A549 (cell line): ENCODE measurements around the gene NINL. TPM values are rescaled to one million over a fixed set of nuclear protein-coding genes. Genes with fewer than 3 reads are reported as not detected.

Experiments
- ATAC-seq, 2 experiments: fragments of 200-7000 bp in 1 of 2; fragments of >200 bp in 1 of 2; cut with Nextera tagmentation in 1 of 2; cut with Tn5 transposase in 1 of 2; 3 replicates each; pipeline versions ENCODE4 v1.8.0 to v1.9.1; 2018 to 2020; ENCODE audit warnings: mild to moderate bottlenecking in 1 of 2, moderate library complexity in 1 of 2
- CTCF ChIA-PET: fragments of 300-600 bp; sonication (Branson Sonifier 250); formaldehyde crosslinking; extraction: SDS; loops from one replicate; lab custom pipeline; 2021; ENCODE audit warnings: antibody characterized with exemption, inconsistent platforms; lab: Yijun Ruan, JAX
- POLR2A ChIA-PET: fragments of 350-600 bp; formaldehyde crosslinking; extraction: SDS; loops from one replicate; lab custom pipeline; 2021; ENCODE audit warnings: antibody characterized with exemption, inconsistent platforms; lab: Yijun Ruan, JAX
- DNase-seq, 2 experiments: peaks; one replicate each; pipeline versions ENCODE4 v3.0.0 to v3.0.0-alpha.2; 2011 to 2016; ENCODE audit warnings: low read depth in 1 of 2, low spot score in 1 of 2
- FAIRE-seq: peaks from 2 replicates; lab custom pipeline; 2011; peaks lifted over from hg19 to GRCh38; lab: Jason Lieb, UNC
- H3K27ac ChIP-seq, 2 experiments: fragments of >200 bp; sonication (Bioruptor Twin); formaldehyde crosslinking; 3 replicates each; pipeline ENCODE4 v1.5.1; 2016 to 2017
- H3K4me1 ChIP-seq: fragments of >200 bp; sonication (Bioruptor Twin); formaldehyde crosslinking; 3 replicates; pipeline ENCODE4 v1.6.1; 2016
- H3K4me2 ChIP-seq: fragments of >200 bp; sonication (Bioruptor Twin); formaldehyde crosslinking; 3 replicates; pipeline ENCODE4 v1.6.1; 2016
- H3K4me3 ChIP-seq: fragments of >200 bp; sonication (Bioruptor Twin); formaldehyde crosslinking; 3 replicates; pipeline ENCODE4 v1.5.1; 2016
- H3K9me3 ChIP-seq: fragments of >200 bp; sonication (Bioruptor Twin); formaldehyde crosslinking; 3 replicates; pipeline ENCODE4 v1.6.1; 2016
- BHLHE40 ChIP-seq: IDR thresholded peaks from 2 replicates; pipeline ENCODE4 v1.6.1; 2012; ENCODE audit warnings: low read depth, low read length, inconsistent platforms
- CBX2 ChIP-seq: fragments of 200-600 bp; sonication (generic); IDR thresholded peaks from 2 replicates; pipeline ENCODE4 v1.6.1; 2016; ENCODE audit warnings: low read depth, mild to moderate bottlenecking, borderline replicate concordance
- CBX8 ChIP-seq: fragments of 200-600 bp; sonication (generic); IDR thresholded peaks from 2 replicates; pipeline ENCODE4 v1.6.1; 2016
- CHD2 ChIP-seq: fragments of 150-350 bp; IDR thresholded peaks from 2 replicates; pipeline ENCODE4 v1.6.1; 2014; ENCODE audit warnings: low read length; ENCODE audit not compliant: partially characterized antibody
- EHF ChIP-seq: fragments of 250-450 bp; sonication (Bioruptor Pico); IDR thresholded peaks from 2 replicates; pipeline ENCODE4 v1.5.0; 2020; ENCODE audit warnings: mild to moderate bottlenecking
- ESRRA ChIP-seq: fragments of 150-350 bp; IDR thresholded peaks from 2 replicates; pipeline ENCODE4 v1.6.1; 2014; ENCODE audit warnings: mild to moderate bottlenecking, low read length, borderline replicate concordance
- FOSL2 ChIP-seq, 2 experiments: fragments of 450-650 bp in 1 of 2; fragments of >200 bp in 1 of 2; sonication (Bioruptor Twin) in 1 of 2; formaldehyde crosslinking; IDR thresholded peaks; 2 replicates each; pipeline versions ENCODE4 v1.5.0 to v1.6.1; 2016 to 2020; ENCODE audit warnings: mild to moderate bottlenecking in 1 of 2, moderate library complexity in 1 of 2
- FOXS1 ChIP-seq: fragments of 250-450 bp; sonication (Bioruptor Pico); IDR thresholded peaks from 2 replicates; pipeline ENCODE4 v1.5.0; 2020; ENCODE audit warnings: mild to moderate bottlenecking, moderate library complexity
- HDAC2 ChIP-seq: fragments of 200-600 bp; sonication (generic); IDR thresholded peaks from 2 replicates; pipeline ENCODE4 v1.6.1; 2016
- JUNB ChIP-seq: fragments of >200 bp; sonication (Bioruptor Twin); formaldehyde crosslinking; IDR thresholded peaks from 2 replicates; pipeline ENCODE4 v1.6.1; 2016
- MAZ ChIP-seq: fragments of 150-350 bp; IDR thresholded peaks from 2 replicates; pipeline ENCODE4 v1.6.1; 2014; ENCODE audit warnings: antibody characterized with exemption, low read depth, low read length, borderline replicate concordance
- NPAS2 ChIP-seq: fragments of 250-450 bp; sonication (Bioruptor Pico); IDR thresholded peaks from 2 replicates; pipeline ENCODE4 v1.8.0; 2022; ENCODE audit warnings: mild to moderate bottlenecking, moderate library complexity, borderline replicate concordance
- RARB ChIP-seq: fragments of 250-450 bp; sonication (Bioruptor Pico); IDR thresholded peaks from 2 replicates; pipeline ENCODE4 v1.8.0; 2021; ENCODE audit warnings: mild to moderate bottlenecking, moderate library complexity
- REST ChIP-seq: fragments of 200-600 bp; sonication (generic); IDR thresholded peaks from 2 replicates; pipeline ENCODE4 v1.6.1; 2016; ENCODE audit warnings: antibody characterized with exemption, mild to moderate bottlenecking, moderate library complexity
- TFCP2L1 ChIP-seq: fragments of 250-450 bp; sonication (Bioruptor Pico); IDR thresholded peaks from 2 replicates; pipeline ENCODE4 v1.5.0; 2021; ENCODE audit warnings: mild to moderate bottlenecking
- ZSCAN20 ChIP-seq: fragments of 250-450 bp; sonication (Bioruptor Pico); IDR thresholded peaks from 2 replicates; pipeline ENCODE4 v1.8.0; 2022; ENCODE audit warnings: mild to moderate bottlenecking, moderate library complexity
- WGBS: methylation state at CpG from one replicate; pipeline ENCODE4 v1.1.6; 2017; ENCODE audit errors: missing lambda C conversion rate; 5-methylcytosine and 5-hydroxymethylcytosine counted together
- polyA plus RNA-seq, 4 experiments: library from polyadenylated mRNA; depleted of rRNA in 3 of 4; stranded (reverse); fragments of >200 nt; fragmentation: RNase III in 1 of 4; extraction: RNeasy Plus Mini Kit Qiagen cat#74134 plus additional on column Dnase treatment in 1 of 4; gene quantifications; 2 replicates in 3 of 4; 3 replicates in 1 of 4; pipeline ENCODE4 v1.2.3, GENCODE V29; 2011 to 2017
- TF ChIP-seq, protein P1 (sequence below): fragments of >200 bp; sonication (Bioruptor Twin); formaldehyde crosslinking; IDR thresholded peaks from 3 replicates; pipeline ENCODE4 v1.5.1; 2016
- TF ChIP-seq, protein P2 (sequence below): fragments of 250-450 bp; sonication (Bioruptor Pico); IDR thresholded peaks from 2 replicates; pipeline ENCODE4 v1.5.0; 2021; ENCODE audit warnings: mild to moderate bottlenecking, moderate library complexity, borderline replicate concordance
- TF ChIP-seq, protein P3 (sequence below): fragments of >200 bp; sonication (Bioruptor Twin); formaldehyde crosslinking; IDR thresholded peaks from 2 replicates; pipeline ENCODE4 v1.6.1; 2016

NINL gene
- polyA plus RNA-seq, 2 of the 4 experiments (the other 2 are of a cell fraction), result 20.2 to 22.4 TPM

DNA sequence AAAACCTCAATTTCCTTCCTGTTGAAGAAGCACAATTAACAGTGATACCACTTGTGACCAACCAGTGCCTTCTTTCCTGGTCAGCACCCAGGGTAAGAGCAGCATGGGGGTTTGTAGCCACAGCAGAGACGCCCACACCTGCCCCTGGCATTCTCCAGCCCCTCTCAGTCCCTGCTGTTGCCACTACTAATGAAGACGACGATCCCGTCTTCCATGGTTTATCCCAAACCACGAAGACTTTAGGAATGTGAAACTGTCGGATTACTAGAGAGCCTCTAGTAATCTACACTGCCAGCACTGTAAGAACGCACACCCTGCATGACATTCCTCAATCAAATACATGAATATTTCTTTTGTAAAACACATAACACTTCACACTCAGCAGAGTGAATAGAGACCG lies 117.9 kb downstream of the NINL start:
- H3K4me2 ChIP-seq, result no peak overlapping the region
- 88% methylated on average over 8 of the region's 8 CpGs for WGBS
- DNase-seq (no peak), ATAC-seq (no peak), FAIRE-seq (no peak)
- no peak overlapping the region for H3K4me3 ChIP-seq
- ChIA-PET CTCF (interaction anchor here (0.7 to 1.0 kb wide), 2 partner anchors 13 to 288 kb away, joined by 3 read pairs; no protein-coding TSS in a partner anchor), POLR2A (no interaction called here)
- H3K4me1 ChIP-seq, result no peaks in the 10 kb centered on the region
- TF ChIP-seq TFCP2L1 (CRISPR knock-in tag) (no peak), CHD2 (no peak)
- H3K9me3 ChIP-seq, result no peaks in the 10 kb centered on the region
- no peak overlapping the region for H3K27ac ChIP-seq

GRCh38 chr20:25466846-25467245 lies 118.5 kb downstream of the NINL start:
- no peak for ATAC-seq
- no peak for DNase-seq
- no peak for FAIRE-seq
- 92% methylated on average over 7 of the region's 7 CpGs for WGBS
- Histone ChIP-seq H3K4me1 (no peaks in the 10 kb centered on the region), H3K4me3 (no peak overlapping the region), H3K9me3 (no peaks in the 10 kb centered on the region), H3K27ac (no peak overlapping the region), H3K4me2 (no peak overlapping the region)
- ChIA-PET CTCF (interaction anchor here (1.0 to 1.4 kb wide), 2 partner anchors 29 to 288 kb away, joined by 3 read pairs; no protein-coding TSS in a partner anchor), POLR2A (interaction anchor here (0.6 kb wide), 1 partner anchor 21 kb away, joined by 4 read pairs; no protein-coding TSS in a partner anchor)
- TF ChIP-seq EHF (no peak), TFCP2L1 (CRISPR knock-in tag) (no peak), BHLHE40 (no peak), ESRRA (no peak), MAZ (no peak), CBX2 (no peak), HDAC2 (no peak), JUNB (no peak), FOXS1 (CRISPR knock-in tag) (no peak), REST (no peak), CBX8 (no peak), ZSCAN20 (CRISPR knock-in tag) (no peak), RARB (no peak), NPAS2 (CRISPR knock-in tag) (no peak), FOSL2 (IDR thresholded peaks at IDR 0.05) (no peak), FOSL2 (CRISPR knock-in tag; IDR thresholded peaks at IDR 0.05) (no peak)
- TF ChIP-seq, protein P1, sequence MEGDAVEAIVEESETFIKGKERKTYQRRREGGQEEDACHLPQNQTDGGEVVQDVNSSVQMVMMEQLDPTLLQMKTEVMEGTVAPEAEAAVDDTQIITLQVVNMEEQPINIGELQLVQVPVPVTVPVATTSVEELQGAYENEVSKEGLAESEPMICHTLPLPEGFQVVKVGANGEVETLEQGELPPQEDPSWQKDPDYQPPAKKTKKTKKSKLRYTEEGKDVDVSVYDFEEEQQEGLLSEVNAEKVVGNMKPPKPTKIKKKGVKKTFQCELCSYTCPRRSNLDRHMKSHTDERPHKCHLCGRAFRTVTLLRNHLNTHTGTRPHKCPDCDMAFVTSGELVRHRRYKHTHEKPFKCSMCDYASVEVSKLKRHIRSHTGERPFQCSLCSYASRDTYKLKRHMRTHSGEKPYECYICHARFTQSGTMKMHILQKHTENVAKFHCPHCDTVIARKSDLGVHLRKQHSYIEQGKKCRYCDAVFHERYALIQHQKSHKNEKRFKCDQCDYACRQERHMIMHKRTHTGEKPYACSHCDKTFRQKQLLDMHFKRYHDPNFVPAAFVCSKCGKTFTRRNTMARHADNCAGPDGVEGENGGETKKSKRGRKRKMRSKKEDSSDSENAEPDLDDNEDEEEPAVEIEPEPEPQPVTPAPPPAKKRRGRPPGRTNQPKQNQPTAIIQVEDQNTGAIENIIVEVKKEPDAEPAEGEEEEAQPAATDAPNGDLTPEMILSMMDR, result no peak
- TF ChIP-seq, protein P2, sequence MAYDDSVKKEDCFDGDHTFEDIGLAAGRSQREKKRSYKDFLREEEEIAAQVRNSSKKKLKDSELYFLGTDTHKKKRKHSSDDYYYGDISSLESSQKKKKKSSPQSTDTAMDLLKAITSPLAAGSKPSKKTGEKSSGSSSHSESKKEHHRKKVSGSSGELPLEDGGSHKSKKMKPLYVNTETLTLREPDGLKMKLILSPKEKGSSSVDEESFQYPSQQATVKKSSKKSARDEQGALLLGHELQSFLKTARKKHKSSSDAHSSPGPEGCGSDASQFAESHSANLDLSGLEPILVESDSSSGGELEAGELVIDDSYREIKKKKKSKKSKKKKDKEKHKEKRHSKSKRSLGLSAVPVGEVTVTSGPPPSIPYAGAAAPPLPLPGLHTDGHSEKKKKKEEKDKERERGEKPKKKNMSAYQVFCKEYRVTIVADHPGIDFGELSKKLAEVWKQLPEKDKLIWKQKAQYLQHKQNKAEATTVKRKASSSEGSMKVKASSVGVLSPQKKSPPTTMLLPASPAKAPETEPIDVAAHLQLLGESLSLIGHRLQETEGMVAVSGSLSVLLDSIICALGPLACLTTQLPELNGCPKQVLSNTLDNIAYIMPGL (CRISPR knock-in tag), result no peak
- TF ChIP-seq, protein P3, sequence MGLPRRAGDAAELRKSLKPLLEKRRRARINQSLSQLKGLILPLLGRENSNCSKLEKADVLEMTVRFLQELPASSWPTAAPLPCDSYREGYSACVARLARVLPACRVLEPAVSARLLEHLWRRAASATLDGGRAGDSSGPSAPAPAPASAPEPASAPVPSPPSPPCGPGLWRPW, result no peak
- TF ChIP-seq, all 56 proteins: peak for 0
